Measurements from ENCODE around the gene CD209. TPM values are rescaled to one million over a fixed set of nuclear protein-coding genes. Genes with fewer than 3 reads are reported as not detected.

The CD209 gene
- total RNA-seq, 1 donor from 2014 or later: 7.0 TPM

GRCh38 chr19:7732045-7732444 is 15.3 kb downstream of the CD209 start, which contains the start of gene CLEC4G:
Gene CLEC4G (minus strand): TSS chr19:7732110. CDS start chr19:7732102, 8 bp downstream.
- H3K4me3 ChIP-seq: no peak within 1 kb of the TSS
- H3K27me3 ChIP-seq (ENCODE audit: low read depth): peaks cover 76% of the 10 kb centered on the region
- intact Hi-C loops (cut with micrococcal nuclease): no loop called here
- no peaks in the 10 kb centered on the region for H3K36me3 ChIP-seq
- no peak within 1 kb of the TSS for H3K27ac ChIP-seq (replicated peaks)
- TF ChIP-seq CTCF (IDR thresholded peaks at IDR 0.05; ENCODE audit: borderline replicate concordance): no peak
- no peak for DNase-seq
- no peaks in the 10 kb centered on the region for H3K9me3 ChIP-seq (replicated peaks)
- H3K4me1 ChIP-seq: no peaks in the 10 kb centered on the region

- no peak for DNase-seq
- no peak overlapping the region for H3K27ac ChIP-seq (replicated peaks)
- intact Hi-C loops (cut with micrococcal nuclease): no loop called here
- no peaks in the 10 kb centered on the region for H3K9me3 ChIP-seq (replicated peaks)
- H3K36me3 ChIP-seq: no peaks in the 10 kb centered on the region
- TF ChIP-seq CTCF (IDR thresholded peaks at IDR 0.05; ENCODE audit: borderline replicate concordance): no peak
- peaks cover 77% of the 10 kb centered on the region for H3K27me3 ChIP-seq (ENCODE audit: low read depth)
- no peak overlapping the region for H3K4me3 ChIP-seq
- H3K4me1 ChIP-seq: no peaks in the 10 kb centered on the region
Observed at GRCh38 chr19:7731615-7732014, 15.7 kb downstream of the CD209 start.

GRCh38 chr19:7731218-7731595 is 16.1 kb downstream of the CD209 start:
- no peaks in the 10 kb centered on the region for H3K36me3 ChIP-seq

GRCh38 chr19:7730286-7731217 is 16.8 kb downstream of the CD209 start:
- intact Hi-C loops (cut with micrococcal nuclease): no loop called here
- Histone ChIP-seq H3K4me3 (no peak overlapping the region), H3K36me3 (no peaks in the 10 kb centered on the region), H3K27ac (replicated peaks) (no peak overlapping the region), H3K4me1 (no peaks in the 10 kb centered on the region), H3K27me3 (ENCODE audit: low read depth) (peaks cover 87% of the 10 kb centered on the region), H3K9me3 (replicated peaks) (no peaks in the 10 kb centered on the region)
- TF ChIP-seq CTCF (IDR thresholded peaks at IDR 0.05; ENCODE audit: borderline replicate concordance): no peak
- DNase-seq: no peak

More at GRCh38 chr19:7731218-7731595, 16.1 kb downstream of the CD209 start:
- Histone ChIP-seq H3K9me3 (replicated peaks) (no peaks in the 10 kb centered on the region), H3K4me1 (no peaks in the 10 kb centered on the region), H3K4me3 (no peak overlapping the region), H3K27me3 (ENCODE audit: low read depth) (peaks cover 81% of the 10 kb centered on the region), H3K27ac (replicated peaks) (no peak overlapping the region)
- intact Hi-C loops (cut with micrococcal nuclease): no loop called here
- TF ChIP-seq CTCF (IDR thresholded peaks at IDR 0.05; ENCODE audit: borderline replicate concordance): no peak
- no peak for DNase-seq

GRCh38 chr19:7729831-7730285 is 17.5 kb downstream of the CD209 start:
- DNase-seq: no peak

More at GRCh38 chr19:7729831-7730285, 17.5 kb downstream of the CD209 start:
- Histone ChIP-seq H3K27ac (replicated peaks) (no peak overlapping the region), H3K36me3 (no peaks in the 10 kb centered on the region), H3K27me3 (ENCODE audit: low read depth) (peaks cover 94% of the 10 kb centered on the region), H3K4me3 (no peak overlapping the region), H3K9me3 (replicated peaks) (no peaks in the 10 kb centered on the region), H3K4me1 (no peaks in the 10 kb centered on the region)
- intact Hi-C loops (cut with micrococcal nuclease): no loop called here
- TF ChIP-seq CTCF (IDR thresholded peaks at IDR 0.05; ENCODE audit: borderline replicate concordance): no peak
